H1 (cell line): ENCODE measurements around the gene MANEAL. TPM values are rescaled to one million over a fixed set of nuclear protein-coding genes. Genes with fewer than 3 reads are reported as not detected.

ENCODE experiments used
- CTCF ChIA-PET: fragments of 300-600 bp; sonication (Branson Sonifier 250); formaldehyde crosslinking; loops from one replicate; lab custom pipeline; 2021; ENCODE audit not compliant: partially characterized antibody; lab: Charles Lee
- POLR2A ChIA-PET: fragments of 300-600 bp; sonication (Branson Sonifier 250); formaldehyde crosslinking; loops from one replicate; lab custom pipeline; 2021; ENCODE audit warnings: inconsistent platforms; ENCODE audit not compliant: partially characterized antibody; lab: Charles Lee
- DNase-seq, 2 experiments: peaks; one replicate each; pipeline versions ENCODE4 v3.0.0 to v3.0.0-alpha.2; 2010 to 2022; ENCODE audit warnings: low spot score in 2 of 2, low read depth in 1 of 2, mixed read lengths in 1 of 2
- FAIRE-seq: peaks from 2 replicates; lab custom pipeline; 2011; peaks lifted over from hg19 to GRCh38; lab: Jason Lieb, UNC
- H2AFZ ChIP-seq: 2 replicates; pipeline ENCODE4 v1.8.1; 2012; ENCODE audit warnings: low read length, inconsistent platforms
- H2AK5ac ChIP-seq: 2 replicates; pipeline ENCODE4 v1.6.1; 2013; ENCODE audit warnings: low read depth, low read length
- H2BK120ac ChIP-seq: replicated peaks from 2 replicates; pipeline ENCODE3; 2013; ENCODE audit warnings: low read depth, low read length, inconsistent platforms
- H2BK12ac ChIP-seq: 2 replicates; pipeline ENCODE4 v1.6.1; 2013; ENCODE audit warnings: low read depth, low read length
- H2BK15ac ChIP-seq: 2 replicates; pipeline ENCODE4 v1.6.1; 2013; ENCODE audit warnings: low read length
- H2BK20ac ChIP-seq: 2 replicates; pipeline ENCODE4 v1.6.1; 2013; ENCODE audit warnings: low read length
- H2BK5ac ChIP-seq: 2 replicates; pipeline ENCODE4 v1.6.1; 2013; ENCODE audit warnings: low read depth, low read length
- H3K14ac ChIP-seq: 2 replicates; pipeline ENCODE4 v1.6.1; 2013; ENCODE audit warnings: inconsistent platforms; ENCODE audit not compliant: insufficient read length
- H3K18ac ChIP-seq: 2 replicates; pipeline ENCODE4 v1.6.1; 2013; ENCODE audit warnings: low read length; ENCODE audit errors: extremely low read depth
- H3K23ac ChIP-seq: 2 replicates; pipeline ENCODE4 v1.6.1; 2013; ENCODE audit warnings: inconsistent platforms; ENCODE audit not compliant: insufficient read length
- H3K23me2 ChIP-seq: 2 replicates; pipeline ENCODE4 v1.6.1; 2013; ENCODE audit warnings: low read depth, low read length
- H3K27ac ChIP-seq: 2 replicates; pipeline ENCODE4 v1.6.1; 2011; ENCODE audit warnings: low read depth, low read length, inconsistent platforms
- H3K27me3 ChIP-seq, 4 experiments: replicated peaks in 1 of 4; 1 replicate in 1 of 4; 2 replicates in 3 of 4; pipeline versions ENCODE4 v1.6.1 to v1.8.1; 2011 to 2013; ENCODE audit warnings: low read length in 3 of 4, mild to moderate bottlenecking in 3 of 4, inconsistent platforms in 2 of 4, mixed read lengths in 2 of 4, moderate library complexity in 1 of 4; ENCODE audit not compliant: control insufficient read depth in 3 of 4, insufficient read depth in 3 of 4; ENCODE audit errors: extremely low read depth in 1 of 4
- H3K36me3 ChIP-seq, 4 experiments: 2 replicates each; pipeline versions ENCODE4 v1.6.1 to v1.8.1; 2011 to 2013; ENCODE audit warnings: mild to moderate bottlenecking in 4 of 4, low read length in 3 of 4, moderate library complexity in 2 of 4, control low read depth in 1 of 4, inconsistent platforms in 1 of 4; ENCODE audit not compliant: insufficient read depth in 4 of 4, control insufficient read depth in 2 of 4
- H3K4ac ChIP-seq: replicated peaks from 2 replicates; pipeline ENCODE3; 2013; ENCODE audit warnings: low read length, low read depth, mixed read lengths, inconsistent platforms; ENCODE audit not compliant: insufficient read length
- H3K4me1 ChIP-seq, 4 experiments: replicated peaks in 1 of 4; 1 replicate in 1 of 4; 2 replicates in 3 of 4; pipeline versions ENCODE4 v1.6.1 to v1.8.1; 2011 to 2013; ENCODE audit warnings: low read length in 3 of 4, inconsistent platforms in 2 of 4, mixed read lengths in 1 of 4; ENCODE audit not compliant: insufficient read depth in 4 of 4, control insufficient read depth in 3 of 4
- H3K4me2 ChIP-seq, 2 experiments: 2 replicates each; pipeline versions ENCODE4 v1.6.1 to v1.8.1; 2011 to 2013; ENCODE audit warnings: low read depth in 2 of 2, low read length in 2 of 2, control low read depth in 1 of 2, inconsistent platforms in 1 of 2, mild to moderate bottlenecking in 1 of 2; ENCODE audit not compliant: insufficient read depth in 1 of 2
- H3K4me3 ChIP-seq, 4 experiments: fragments of 200-600, 300-600 bp in 1 of 4; sonication (generic), shearing (Covaris generic), sonication (Bioruptor Twin) in 1 of 4; 2 replicates each; pipeline versions ENCODE4 v1.5.1 to v1.8.1; 2011 to 2016; ENCODE audit warnings: low read length in 4 of 4, low read depth in 3 of 4, control low read depth in 2 of 4, inconsistent platforms in 2 of 4, mild to moderate bottlenecking in 2 of 4, mixed read lengths in 1 of 4, moderate library complexity in 1 of 4; ENCODE audit not compliant: insufficient read depth in 2 of 4; ENCODE audit errors: extremely low read depth in 1 of 4
- H3K56ac ChIP-seq: replicated peaks from 2 replicates; pipeline ENCODE3; 2013; ENCODE audit warnings: low read depth, mild to moderate bottlenecking, mixed read lengths, low read length, inconsistent platforms; ENCODE audit not compliant: insufficient read length
- H3K79me1 ChIP-seq: 2 replicates; pipeline ENCODE4 v1.6.1; 2013; ENCODE audit warnings: low read depth, low read length, control low read depth
- H3K79me2 ChIP-seq, 2 experiments: 2 replicates each; pipeline versions ENCODE4 v1.6.1 to v1.8.1; 2012 to 2013; ENCODE audit warnings: low read length in 2 of 2, mild to moderate bottlenecking in 2 of 2, inconsistent platforms in 1 of 2; ENCODE audit not compliant: insufficient read depth in 2 of 2, control insufficient read depth in 1 of 2
- H3K9ac ChIP-seq, 4 experiments: replicated peaks in 1 of 4; 1 replicate in 1 of 4; 2 replicates in 3 of 4; pipeline versions ENCODE4 v1.6.1 to v1.8.1; 2011 to 2013; ENCODE audit warnings: low read depth in 3 of 4, low read length in 3 of 4, control low read depth in 2 of 4, mild to moderate bottlenecking in 2 of 4, moderate library complexity in 2 of 4, inconsistent platforms in 1 of 4; ENCODE audit errors: extremely low read depth in 1 of 4
- H3K9me3 ChIP-seq, 2 experiments: 2 replicates each; pipeline versions ENCODE4 v1.6.1 to v1.8.1; 2012 to 2013; ENCODE audit warnings: mild to moderate bottlenecking in 2 of 2, moderate library complexity in 2 of 2, control low read depth in 1 of 2, inconsistent platforms in 1 of 2, low read depth in 1 of 2, low read length in 1 of 2, mixed read lengths in 1 of 2; ENCODE audit not compliant: insufficient read depth in 2 of 2
- H4K20me1 ChIP-seq, 2 experiments: replicated peaks in 1 of 2; 2 replicates each; pipeline versions ENCODE3 to v1.8.1; 2011 to 2013; ENCODE audit warnings: inconsistent platforms in 2 of 2, low read length in 2 of 2, mild to moderate bottlenecking in 1 of 2; ENCODE audit not compliant: insufficient read depth in 2 of 2, control insufficient read depth in 1 of 2
- H4K5ac ChIP-seq: 2 replicates; pipeline ENCODE4 v1.6.1; 2013; ENCODE audit warnings: low read length, low read depth, mixed read lengths, inconsistent platforms; ENCODE audit not compliant: insufficient read length
- H4K8ac ChIP-seq: 2 replicates; pipeline ENCODE4 v1.8.0; 2013; ENCODE audit warnings: mild to moderate bottlenecking, moderate library complexity, low read length, inconsistent platforms; ENCODE audit not compliant: insufficient read depth; ENCODE audit errors: extremely low read depth
- H4K91ac ChIP-seq: replicated peaks from 2 replicates; pipeline ENCODE3; 2013; ENCODE audit warnings: low read length, mixed read lengths, inconsistent platforms; ENCODE audit not compliant: insufficient read length
- HDAC2 ChIP-seq, 2 experiments: fragments of 300-600 bp in 1 of 2; sonication (generic) in 1 of 2; IDR thresholded peaks; 2 replicates each; pipeline ENCODE4 v1.6.1; 2011 to 2012; ENCODE audit warnings: low read depth in 2 of 2, low read length in 2 of 2, mild to moderate bottlenecking in 2 of 2, moderate library complexity in 2 of 2, borderline replicate concordance in 1 of 2, inconsistent platforms in 1 of 2
- NRF1 ChIP-seq: IDR thresholded peaks from 2 replicates; pipeline ENCODE4 v1.6.1; 2011; ENCODE audit warnings: mild to moderate bottlenecking, low read depth, low read length, improper control_type of control experiment
- POLR2AphosphoS5 ChIP-seq: IDR thresholded peaks from 2 replicates; pipeline ENCODE4 v1.6.1; 2011; ENCODE audit warnings: low read depth, low read length
- RAD21 ChIP-seq, 2 experiments: IDR thresholded peaks in 1 of 2; conservative IDR thresholded peaks in 1 of 2; 2 replicates each; pipeline ENCODE4 v1.6.1; 2011; ENCODE audit warnings: low read depth in 2 of 2, low read length in 2 of 2, improper control_type of control experiment in 1 of 2, inconsistent platforms in 1 of 2, mild to moderate bottlenecking in 1 of 2, moderate library complexity in 1 of 2
- SAP30 ChIP-seq: fragments of 300-600 bp; sonication (generic); IDR thresholded peaks from 2 replicates; pipeline ENCODE4 v1.7.1; 2012; ENCODE audit warnings: low read length, moderate library complexity, mild to moderate bottlenecking, inconsistent platforms; ENCODE audit not compliant: insufficient read depth, insufficient replicate concordance
- SP4 ChIP-seq: IDR thresholded peaks from 2 replicates; pipeline ENCODE4 v1.6.1; 2012; ENCODE audit warnings: low read length, inconsistent platforms
- TCF12 ChIP-seq: IDR thresholded peaks from 2 replicates; pipeline ENCODE4 v1.6.1; 2011; ENCODE audit warnings: low read depth, mild to moderate bottlenecking, low read length
- WGBS, 2 experiments: shearing (Covaris generic) in 1 of 2; methylation state at CpG; one replicate each; pipeline versions ENCODE4 v1.1.6 to v1.1.7; 2013 to 2015; ENCODE audit warnings: low lambda C conversion rate in 2 of 2, mixed read lengths in 2 of 2, inconsistent platforms in 1 of 2, low coverage in 1 of 2, missing lambda C conversion rate in 1 of 2; ENCODE audit not compliant: insufficient replicate concordance in 2 of 2, insufficient coverage in 1 of 2, insufficient read length in 1 of 2; ENCODE audit errors: extremely low coverage in 1 of 2, missing lambda C conversion rate in 1 of 2; 5-methylcytosine and 5-hydroxymethylcytosine counted together
- polyA plus RNA-seq, 7 experiments: library from polyadenylated mRNA; depleted of rRNA in 3 of 7; stranded (reverse) in 5 of 7; unstranded in 2 of 7; fragments of >200 nt in 5 of 7; fragments of 200-250 nt in 2 of 7; gene quantifications; 1 replicate in 5 of 7; 2 replicates in 1 of 7; 4 replicates in 1 of 7; pipeline versions ENCODE4 v1.2.1 to v1.2.3, GENCODE V29; 2011 to 2013; ENCODE audit warnings: missing spikeins in 2 of 7, mixed read lengths in 2 of 7
- total RNA-seq: library from RNA; stranded (reverse); fragmentation: NEBNext Ultra II Directional; extraction: Animal tissue kit (Norgen Biotek cat#: 25700); gene quantifications from 2 replicates; pipeline ENCODE4 v1.2.1, GENCODE V29; 2021
- TF ChIP-seq, protein P1 (sequence below): IDR thresholded peaks from 2 replicates; pipeline ENCODE4 v1.6.1; 2012; ENCODE audit warnings: inconsistent platforms
- TF ChIP-seq, protein P2 (sequence below): IDR thresholded peaks from 2 replicates; pipeline ENCODE4 v1.6.1; 2011; ENCODE audit warnings: low read length, improper control_type of control experiment

Gene MANEAL
- total and polyA plus RNA-seq, 2 of the 8 experiments (the other 6 are each of a cell fraction or from before 2014, with no cell fraction given): 4.8 to 7.2 TPM

DNA sequence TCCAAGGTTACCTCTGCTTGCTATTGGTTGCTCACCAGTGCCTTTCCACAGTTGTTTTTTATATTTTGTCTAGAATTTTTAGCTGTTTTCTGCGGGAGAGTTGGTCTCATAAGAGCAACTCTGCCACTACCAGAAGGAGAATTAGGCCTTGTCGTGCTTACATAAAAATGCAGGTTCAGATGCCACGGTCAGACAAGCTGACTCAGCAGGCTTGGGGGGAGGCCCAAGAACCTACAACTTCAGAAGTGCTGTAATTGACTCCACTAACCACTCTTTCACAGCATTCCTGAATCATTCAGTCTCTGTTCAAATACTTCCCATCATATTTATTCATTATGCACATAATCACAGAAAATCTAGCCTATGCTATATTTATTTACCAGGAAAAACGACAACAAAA lies 37.5 kb downstream of the MANEAL start:
- Histone ChIP-seq H2BK20ac (no peak overlapping the region), H3K4me2 (no peak overlapping the region), H3K9me3 (no peaks in the 10 kb centered on the region), H3K9ac (no peak overlapping the region), H3K27me3 (no peaks in the 10 kb centered on the region), H3K79me2 (no peaks in the 10 kb centered on the region), H4K20me1 (no peaks in the 10 kb centered on the region), H2BK12ac (no peak overlapping the region), H3K4me3 (no peak overlapping the region), H3K23ac (no peak overlapping the region), H4K91ac (no peak overlapping the region), H4K5ac (no peak overlapping the region), H3K14ac (no peak overlapping the region), H3K56ac (no peak overlapping the region), H3K79me1 (no peaks in the 10 kb centered on the region), H3K4ac (no peak overlapping the region), H3K23me2 (no peaks in the 10 kb centered on the region), H3K36me3 (peaks cover 3 to 38% (median 22%) of the 10 kb centered on the region in 4 experiments; a peak in 6 of 8 replicates), H3K4me1 (no peaks in the 10 kb centered on the region), H3K18ac (no peak overlapping the region), H2BK15ac (no peak overlapping the region), H2AK5ac (no peak overlapping the region), H2BK5ac (no peak overlapping the region), H3K27ac (no peak overlapping the region), H4K8ac (no peak overlapping the region), H2AFZ (no peak overlapping the region), H2BK120ac (no peak overlapping the region)
- 87% methylated on average over 4 of the region's 4 CpGs; no CpG with 5 or more reads in 1 of the 2 experiments for WGBS, 2 experiments
- POLR2A ChIA-PET: interaction anchor here (1.2 to 1.3 kb wide), 2 partner anchors 9 to 28 kb away, joined by 3 read pairs; partner anchors contain the start of gene MTF1
- TF ChIP-seq, protein P1, sequence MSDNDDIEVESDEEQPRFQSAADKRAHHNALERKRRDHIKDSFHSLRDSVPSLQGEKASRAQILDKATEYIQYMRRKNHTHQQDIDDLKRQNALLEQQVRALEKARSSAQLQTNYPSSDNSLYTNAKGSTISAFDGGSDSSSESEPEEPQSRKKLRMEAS: no peak
- TF ChIP-seq SAP30 (no peak), NRF1 (no peak), HDAC2 (IDR thresholded peaks at IDR 0.05; ENCODE audit: borderline replicate concordance in 1 of 2, low read depth in 2 of 2, low read length in 2 of 2) (no peak), SP4 (no peak), RAD21 (IDR thresholded peaks at IDR 0.05 in 1 of 2, conservative IDR thresholded peaks at IDR 0.05 in 1 of 2; ENCODE audit: low read depth in 2 of 2, low read length in 2 of 2) (no peak), TCF12 (no peak), POLR2AphosphoS5 (no peak)
- TF ChIP-seq, protein P2, sequence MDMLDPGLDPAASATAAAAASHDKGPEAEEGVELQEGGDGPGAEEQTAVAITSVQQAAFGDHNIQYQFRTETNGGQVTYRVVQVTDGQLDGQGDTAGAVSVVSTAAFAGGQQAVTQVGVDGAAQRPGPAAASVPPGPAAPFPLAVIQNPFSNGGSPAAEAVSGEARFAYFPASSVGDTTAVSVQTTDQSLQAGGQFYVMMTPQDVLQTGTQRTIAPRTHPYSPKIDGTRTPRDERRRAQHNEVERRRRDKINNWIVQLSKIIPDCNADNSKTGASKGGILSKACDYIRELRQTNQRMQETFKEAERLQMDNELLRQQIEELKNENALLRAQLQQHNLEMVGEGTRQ: no peak
- CTCF ChIA-PET: interaction anchor here (0.8 to 1.2 kb wide), 3 partner anchors 29 to 183 kb away, joined by 3 to 4 read pairs (median 3); partner anchors contain the start of gene MTF1
- no peak for DNase-seq
- no peak for FAIRE-seq
